Spleen (tissue), 7 donors: Measurements from ENCODE around the gene OR52H1.

Experiments used
- POLR2AphosphoS5 ChIP-seq, 3 donors: sonication (generic); formaldehyde crosslinking; IDR thresholded peaks; one replicate each; pipeline ENCODE4 v1.5.1; 2017; ENCODE audit warnings: antibody characterized with exemption in 3 of 3
- TF ChIP-seq, protein P1 (sequence below), 11 experiments: fragments of 200-600 bp in 7 of 11; fragments of 450-650 bp in 4 of 11; sonication (generic) in 4 of 11; IDR thresholded peaks in 8 of 11; conservative IDR thresholded peaks in 3 of 11; 1 replicate in 7 of 11; 2 replicates in 4 of 11; pipeline versions ENCODE4 v1.4.0 to v1.8.0; 2016 to 2021; ENCODE audit warnings: antibody characterized with exemption in 11 of 11, inconsistent platforms in 4 of 11, mild to moderate bottlenecking in 1 of 11
- donor health status: DM: no; HTN: no; CAD: no; lungs with moderate emphysema.
- donor health status: DM: no; HTN: no; CAD: no.
- donor health status: DM: no; HTN: no; CAD: no.

DNA sequence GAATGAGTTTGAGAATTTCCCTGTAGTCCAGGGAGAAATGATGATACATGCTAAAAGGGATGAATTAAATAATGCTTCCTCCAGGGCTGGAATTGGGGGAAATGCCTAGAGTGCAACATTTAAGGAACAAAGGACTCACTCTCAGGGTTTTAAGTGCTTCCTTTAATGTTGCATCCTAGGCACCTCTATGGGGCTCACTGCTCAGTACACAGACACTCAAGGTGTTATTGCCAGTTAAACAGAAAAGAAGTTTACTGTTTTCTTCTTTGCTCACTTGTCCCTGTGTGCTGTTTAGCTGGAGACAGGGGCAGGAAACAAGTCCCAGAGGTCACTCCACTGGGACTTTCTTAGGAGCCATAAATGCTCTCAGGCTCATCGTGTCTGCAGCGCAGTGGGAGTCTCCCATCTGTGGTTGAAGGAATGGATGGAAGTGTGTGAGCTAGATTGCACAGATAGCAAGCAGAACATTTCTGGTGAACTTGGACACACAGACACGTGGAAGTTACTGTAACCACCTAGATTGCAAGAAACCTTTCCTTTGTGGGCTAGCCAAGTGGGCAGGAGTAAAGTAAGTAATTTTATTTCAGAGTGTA is 8.4 kb upstream of the OR52H1 start:
- TF ChIP-seq POLR2AphosphoS5 (IDR thresholded peaks at IDR 0.05), result no peak
- TF ChIP-seq, protein P1, sequence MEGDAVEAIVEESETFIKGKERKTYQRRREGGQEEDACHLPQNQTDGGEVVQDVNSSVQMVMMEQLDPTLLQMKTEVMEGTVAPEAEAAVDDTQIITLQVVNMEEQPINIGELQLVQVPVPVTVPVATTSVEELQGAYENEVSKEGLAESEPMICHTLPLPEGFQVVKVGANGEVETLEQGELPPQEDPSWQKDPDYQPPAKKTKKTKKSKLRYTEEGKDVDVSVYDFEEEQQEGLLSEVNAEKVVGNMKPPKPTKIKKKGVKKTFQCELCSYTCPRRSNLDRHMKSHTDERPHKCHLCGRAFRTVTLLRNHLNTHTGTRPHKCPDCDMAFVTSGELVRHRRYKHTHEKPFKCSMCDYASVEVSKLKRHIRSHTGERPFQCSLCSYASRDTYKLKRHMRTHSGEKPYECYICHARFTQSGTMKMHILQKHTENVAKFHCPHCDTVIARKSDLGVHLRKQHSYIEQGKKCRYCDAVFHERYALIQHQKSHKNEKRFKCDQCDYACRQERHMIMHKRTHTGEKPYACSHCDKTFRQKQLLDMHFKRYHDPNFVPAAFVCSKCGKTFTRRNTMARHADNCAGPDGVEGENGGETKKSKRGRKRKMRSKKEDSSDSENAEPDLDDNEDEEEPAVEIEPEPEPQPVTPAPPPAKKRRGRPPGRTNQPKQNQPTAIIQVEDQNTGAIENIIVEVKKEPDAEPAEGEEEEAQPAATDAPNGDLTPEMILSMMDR (IDR thresholded peaks at IDR 0.05 in 8 of 11, conservative IDR thresholded peaks at IDR 0.05 in 3 of 11), result no peak
